Right lobe of liver (tissue), 6 donors: ENCODE measurements around the gene HTR4. TPM values are rescaled to one million over a fixed set of nuclear protein-coding genes. Genes with fewer than 3 reads are reported as not detected.

Source experiments
- ATAC-seq, 4 donors: fragments of 200-7000 bp; cut with Tn5 transposase; one replicate each; pipeline ENCODE4 v1.9.1; 2020; ENCODE audit warnings: mild to moderate bottlenecking in 4 of 4, moderate library complexity in 4 of 4
- DNase-seq, 3 donors: peaks; one replicate each; pipeline ENCODE4 v3.0.0-alpha.2; 2020
- H3K27ac ChIP-seq, 3 donors: fragments of 200-600 bp; one replicate each; pipeline ENCODE4 v1.8.0; 2022
- H3K27me3 ChIP-seq, 2 donors: fragments of 200-600 bp; one replicate each; pipeline ENCODE4 v1.8.0; 2022
- H3K36me3 ChIP-seq, 4 donors: fragments of 200-600 bp; sonication (generic) in 1 of 4; one replicate each; pipeline versions ENCODE4 v1.5.1 to v1.8.0; 2017 to 2022; ENCODE audit warnings: control low read depth in 1 of 4
- H3K4me1 ChIP-seq, 4 donors: fragments of 200-600 bp; sonication (generic) in 1 of 4; one replicate each; pipeline versions ENCODE4 v1.5.1 to v1.8.0; 2017 to 2022; ENCODE audit warnings: control low read depth in 1 of 4
- H3K4me3 ChIP-seq, 3 donors: fragments of 200-600 bp; one replicate each; pipeline ENCODE4 v1.8.0; 2022
- H3K9me3 ChIP-seq, 4 donors: fragments of 200-600 bp; sonication (generic) in 1 of 4; one replicate each; pipeline versions ENCODE4 v1.5.1 to v1.8.0; 2017 to 2022; ENCODE audit warnings: control low read depth in 1 of 4
- POLR2A ChIP-seq: fragments of 450-650 bp; IDR thresholded peaks from one replicate; pipeline ENCODE4 v1.6.1; 2017; ENCODE audit warnings: antibody characterized with exemption, mild to moderate bottlenecking
- WGBS: methylation state at CpG from one replicate; pipeline ENCODE4 v1.1.6; 2018; ENCODE audit warnings: low coverage, low lambda C conversion rate; ENCODE audit not compliant: insufficient coverage; ENCODE audit errors: missing lambda C conversion rate; 5-methylcytosine and 5-hydroxymethylcytosine counted together
- intact Hi-C, 2 donors: fragments of 100-400 bp; cut with DNase I; formaldehyde crosslinking; loops; one replicate each; pipeline versions ENCODE4 v1.11.2 to v1.14.1; 2022
- total RNA-seq, 6 experiments: library from RNA; depleted of rRNA in 2 of 6; stranded (reverse); fragments of >200 nt in 2 of 6; fragmentation: NEBNext Ultra II Directional in 3 of 6; extraction: Animal tissue kit (Norgen Biotek cat#: 25700) in 3 of 6; gene quantifications; one replicate each; pipeline versions ENCODE4 v1.1.0 to v1.2.4, GENCODE V29; 2016 to 2023
- TF ChIP-seq, protein P1 (sequence below), 4 donors: fragments of 200-600 bp in 3 of 4; fragments of 450-650 bp in 1 of 4; IDR thresholded peaks; one replicate each; pipeline versions ENCODE4 v1.5.1 to v1.8.0; 2016 to 2022; ENCODE audit warnings: antibody characterized with exemption in 4 of 4, mild to moderate bottlenecking in 2 of 4
- donor health status: DM: no; HTN: yes; CAD: no.
- donor health status: DM: no; HTN: no; CAD: no.
- donor health status: DM: no; HTN: no; CAD: no.
- donor health status: DM: no; HTN: yes; CAD: no.
- donor health status: DM: no; HTN: yes; CAD: no.

Gene HTR4
- total RNA-seq, 6 experiments from 2014 or later = 0.12 to 0.23 (median 0.13) TPM; not detected in 3

DNA sequence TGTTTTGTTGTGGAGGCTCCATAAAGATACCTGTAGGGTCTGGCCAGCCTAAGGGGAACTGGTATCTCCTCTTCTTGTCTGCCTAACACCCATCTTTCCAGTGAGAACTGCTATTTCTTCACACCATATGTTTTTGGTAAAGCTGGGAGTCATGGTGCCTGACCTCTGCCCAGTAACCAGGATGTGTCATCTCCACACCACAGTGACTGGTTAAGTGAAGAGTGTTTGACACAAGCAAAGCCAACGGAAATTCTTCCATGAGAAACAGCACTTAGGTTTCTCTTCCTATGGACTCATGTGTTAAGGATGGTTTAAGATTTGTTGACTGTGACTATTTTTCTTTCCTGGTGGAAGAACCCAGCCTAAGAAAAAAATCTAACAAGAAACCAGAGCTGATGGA is 111.5 kb downstream of the HTR4 start:
- TF ChIP-seq, protein P1, sequence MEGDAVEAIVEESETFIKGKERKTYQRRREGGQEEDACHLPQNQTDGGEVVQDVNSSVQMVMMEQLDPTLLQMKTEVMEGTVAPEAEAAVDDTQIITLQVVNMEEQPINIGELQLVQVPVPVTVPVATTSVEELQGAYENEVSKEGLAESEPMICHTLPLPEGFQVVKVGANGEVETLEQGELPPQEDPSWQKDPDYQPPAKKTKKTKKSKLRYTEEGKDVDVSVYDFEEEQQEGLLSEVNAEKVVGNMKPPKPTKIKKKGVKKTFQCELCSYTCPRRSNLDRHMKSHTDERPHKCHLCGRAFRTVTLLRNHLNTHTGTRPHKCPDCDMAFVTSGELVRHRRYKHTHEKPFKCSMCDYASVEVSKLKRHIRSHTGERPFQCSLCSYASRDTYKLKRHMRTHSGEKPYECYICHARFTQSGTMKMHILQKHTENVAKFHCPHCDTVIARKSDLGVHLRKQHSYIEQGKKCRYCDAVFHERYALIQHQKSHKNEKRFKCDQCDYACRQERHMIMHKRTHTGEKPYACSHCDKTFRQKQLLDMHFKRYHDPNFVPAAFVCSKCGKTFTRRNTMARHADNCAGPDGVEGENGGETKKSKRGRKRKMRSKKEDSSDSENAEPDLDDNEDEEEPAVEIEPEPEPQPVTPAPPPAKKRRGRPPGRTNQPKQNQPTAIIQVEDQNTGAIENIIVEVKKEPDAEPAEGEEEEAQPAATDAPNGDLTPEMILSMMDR (IDR thresholded peaks at IDR 0.05) = no peak
- no peak for TF ChIP-seq POLR2A
- intact Hi-C loops = no loop called here
- no peak overlapping the region for H3K27ac ChIP-seq
- no peak overlapping the region for H3K4me3 ChIP-seq
- ATAC-seq (no peak), DNase-seq (no peak)
- no peaks in the 10 kb centered on the region for H3K9me3 ChIP-seq
- WGBS = 75% methylated on average over 1 of the region's 1 CpG
- H3K36me3 ChIP-seq = no peaks in the 10 kb centered on the region
- H3K4me1 ChIP-seq = no peaks in the 10 kb centered on the region
- H3K27me3 ChIP-seq = no peaks in the 10 kb centered on the region

DNA sequence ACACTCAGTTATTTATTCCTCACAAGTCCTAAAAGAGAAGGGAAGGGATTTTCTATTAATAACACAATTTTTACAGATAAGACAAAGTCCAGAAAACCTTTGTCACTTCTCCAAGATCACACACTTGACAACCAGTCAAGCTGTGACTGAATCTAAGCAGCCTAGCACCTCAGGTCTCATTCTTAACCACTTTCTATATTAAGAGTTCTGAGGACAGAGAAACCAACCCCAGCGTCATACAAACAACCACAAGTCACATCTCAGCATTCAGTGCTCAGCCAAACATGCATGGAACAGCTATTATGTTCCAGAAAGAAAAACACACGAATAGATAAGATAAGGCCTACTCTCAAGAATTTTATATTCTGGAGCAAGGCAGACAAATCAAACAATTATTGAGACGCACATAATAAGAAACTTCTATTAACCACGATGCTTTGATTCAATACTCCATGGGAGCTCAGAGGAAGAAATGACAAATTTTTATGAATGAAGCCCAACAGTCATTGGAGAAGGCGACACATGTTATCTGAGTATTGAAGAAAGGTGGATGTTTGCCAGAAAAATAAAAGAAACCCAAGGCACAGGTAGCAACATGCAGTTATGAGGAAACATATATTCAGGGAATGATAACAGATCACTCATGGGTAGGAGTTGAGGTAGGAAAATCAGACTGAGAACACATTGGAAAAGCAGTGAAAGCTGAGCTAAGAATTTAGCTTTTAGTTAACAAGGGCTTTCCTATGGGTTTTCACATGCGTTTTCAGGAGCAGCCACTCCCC is 113.1 kb downstream of the HTR4 start:
- H3K36me3 ChIP-seq = no peaks in the 10 kb centered on the region
- no peak overlapping the region for H3K27ac ChIP-seq
- no peaks in the 10 kb centered on the region for H3K9me3 ChIP-seq
- H3K4me3 ChIP-seq = no peak overlapping the region
- WGBS = 83% methylated on average over 5 of the region's 6 CpGs
- no peaks in the 10 kb centered on the region for H3K4me1 ChIP-seq
- DNase-seq = no peak
- no peak for ATAC-seq
- intact Hi-C loops = no loop called here
- TF ChIP-seq, protein P1 (IDR thresholded peaks at IDR 0.05) = no peak
- no peak for TF ChIP-seq POLR2A
- no peaks in the 10 kb centered on the region for H3K27me3 ChIP-seq

DNA sequence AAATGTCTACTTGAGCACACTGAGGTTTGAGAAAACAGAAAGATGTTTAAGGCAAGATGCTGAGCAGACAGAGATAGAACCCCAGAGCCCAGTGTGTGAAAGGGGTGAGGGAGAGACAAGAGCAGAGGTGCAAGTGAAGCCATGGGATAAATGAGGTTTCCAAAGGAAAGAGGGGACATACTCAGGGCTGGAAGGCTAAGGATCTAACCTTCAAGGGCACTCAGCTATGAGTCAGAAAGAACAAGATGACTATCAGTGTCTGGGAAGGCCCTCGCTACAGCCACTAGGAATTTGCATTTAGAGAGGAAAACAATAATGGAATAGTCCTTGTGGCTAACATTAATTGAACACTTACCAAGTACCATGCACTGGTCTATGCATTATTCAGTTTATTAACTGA is 113.7 kb downstream of the HTR4 start:
- Histone ChIP-seq H3K4me1 (no peaks in the 10 kb centered on the region), H3K9me3 (no peaks in the 10 kb centered on the region), H3K27me3 (no peaks in the 10 kb centered on the region), H3K4me3 (no peak overlapping the region), H3K36me3 (no peaks in the 10 kb centered on the region), H3K27ac (no peak overlapping the region)
- 100% methylated on average over 1 of the region's 1 CpG for WGBS
- intact Hi-C loops = no loop called here
- ATAC-seq (no peak), DNase-seq (no peak)
- TF ChIP-seq POLR2A = no peak
- TF ChIP-seq, protein P1 (IDR thresholded peaks at IDR 0.05) = no peak

DNA sequence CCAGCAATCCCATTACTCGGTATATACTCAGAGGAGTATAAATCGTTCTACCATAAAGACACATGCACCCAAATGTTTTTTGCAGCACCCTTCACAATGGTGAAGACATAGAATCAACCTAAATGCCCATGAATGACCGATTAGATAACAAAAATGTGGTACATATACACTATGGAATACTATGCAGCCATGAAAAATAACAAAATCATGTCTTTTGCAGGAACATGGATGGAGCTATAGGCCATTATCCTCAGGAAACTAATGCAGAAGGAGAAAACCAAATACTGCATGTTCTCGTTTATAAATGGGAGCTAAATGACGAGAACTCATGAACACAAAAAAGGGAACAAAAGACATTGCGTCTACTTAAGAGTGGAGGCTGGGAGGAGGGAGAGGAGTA is 114.5 kb downstream of the HTR4 start:
- Histone ChIP-seq H3K27ac (no peak overlapping the region), H3K4me1 (no peaks in the 10 kb centered on the region), H3K27me3 (no peaks in the 10 kb centered on the region), H3K9me3 (no peaks in the 10 kb centered on the region), H3K4me3 (no peak overlapping the region), H3K36me3 (no peaks in the 10 kb centered on the region)
- TF ChIP-seq, protein P1 (IDR thresholded peaks at IDR 0.05) = no peak
- no peak for TF ChIP-seq POLR2A
- intact Hi-C loops = no loop called here
- WGBS = 84% methylated on average over 6 of the region's 6 CpGs
- DNase-seq = no peak
- ATAC-seq = no peak
